Midbrain (tissue), 1 donor: Measurements from ENCODE around the gene NSD1.

Source experiments
- DNase-seq: peaks from one replicate; lab custom pipeline; 2025; lab: John Stamatoyannopoulos, UW

NSD1 gene

DNA sequence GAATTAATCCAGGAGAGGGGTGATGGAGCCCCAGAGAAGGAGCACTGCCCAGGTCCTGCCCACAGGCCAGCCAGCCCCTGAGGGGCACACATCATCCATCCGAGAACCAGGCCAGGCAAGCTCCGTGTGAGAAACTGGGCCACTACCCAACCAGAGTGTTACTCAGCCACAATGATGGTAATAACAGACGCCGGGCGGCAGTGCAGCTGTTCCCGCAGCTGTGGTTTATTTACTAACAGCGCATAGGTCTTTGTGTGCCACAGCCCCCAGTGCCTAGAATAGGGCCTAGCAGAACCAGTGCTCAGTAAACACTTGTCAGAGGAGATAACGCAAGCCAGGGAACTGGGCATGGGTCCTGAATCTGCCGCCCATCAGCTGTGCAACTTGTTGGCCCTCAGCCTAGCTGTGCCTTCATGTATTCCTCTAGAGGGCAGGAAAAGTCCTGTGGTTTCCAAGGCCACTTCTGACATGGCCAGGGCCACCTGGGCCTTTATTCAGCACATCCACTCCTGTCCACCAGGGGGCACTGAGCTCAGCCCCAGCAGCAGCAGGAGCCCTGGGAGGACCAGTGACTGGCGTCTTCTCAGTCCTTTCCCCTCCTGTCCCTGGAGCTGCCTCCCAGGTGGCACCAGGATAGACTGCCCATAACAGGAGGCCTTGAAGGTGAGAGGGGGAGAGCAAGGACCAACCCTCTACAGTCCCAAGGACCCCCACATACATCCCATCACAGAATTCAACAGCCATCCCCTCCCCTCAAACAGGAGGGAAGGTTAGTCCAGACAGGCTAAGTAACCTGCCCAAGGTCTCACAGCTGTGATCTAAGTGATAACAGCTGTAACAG, 176.0 kb downstream of the NSD1 start:
- peak; percentile 3 for DNase-seq

DNA sequence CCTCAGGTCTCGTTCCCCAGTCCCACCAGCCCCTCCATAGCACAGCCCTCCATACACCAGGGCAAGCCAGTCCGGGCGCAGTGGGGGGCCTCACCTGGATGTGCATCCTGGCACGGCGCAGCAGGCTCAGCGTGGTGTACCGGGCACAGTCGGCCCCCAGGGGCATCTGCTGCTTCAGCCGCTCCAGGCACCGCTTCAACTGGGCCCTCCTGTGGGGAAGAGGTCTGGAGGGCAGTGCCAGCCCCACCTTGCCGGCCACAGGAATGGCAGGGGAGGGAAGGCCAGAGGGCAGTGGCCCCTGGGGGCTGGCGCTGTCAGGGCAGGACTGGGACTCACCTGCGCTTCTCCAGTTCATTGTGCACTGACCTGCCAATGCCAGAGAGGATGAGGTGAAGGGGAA, 176.8 kb downstream of the NSD1 start:
- DNase-seq: no peak

DNA sequence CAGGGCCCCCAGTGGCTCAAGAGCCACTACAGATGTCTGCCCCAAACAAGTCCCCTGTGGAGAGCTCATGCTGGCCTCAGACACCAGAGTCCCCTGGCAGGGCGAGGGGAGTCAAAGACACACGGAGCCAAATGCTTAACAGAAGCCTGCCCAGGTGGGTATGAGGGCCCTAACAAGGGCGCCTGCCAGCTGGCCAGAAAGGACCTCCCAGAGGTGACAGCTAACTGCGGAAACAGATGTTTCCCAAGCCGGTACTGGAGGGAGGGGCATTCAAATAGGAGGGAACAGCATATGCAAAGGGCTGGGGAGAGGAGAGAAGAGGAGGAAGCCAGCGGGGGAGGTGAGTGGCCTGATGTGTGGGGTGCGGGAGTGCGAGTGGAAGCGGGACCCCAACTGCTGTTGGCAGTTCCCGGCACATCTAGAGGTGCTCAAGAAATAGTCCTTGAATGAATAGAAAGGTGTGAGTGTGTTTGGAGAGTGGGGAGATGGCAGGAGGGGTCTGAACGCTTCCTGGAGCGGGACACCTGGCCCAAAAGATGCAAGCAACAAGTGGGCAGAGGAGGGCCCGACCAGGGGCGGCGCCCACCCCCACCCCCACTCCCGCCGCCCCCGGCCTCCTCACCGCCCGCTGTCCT, 177.3 kb downstream of the NSD1 start:
- DNase-seq: no peak

DNA sequence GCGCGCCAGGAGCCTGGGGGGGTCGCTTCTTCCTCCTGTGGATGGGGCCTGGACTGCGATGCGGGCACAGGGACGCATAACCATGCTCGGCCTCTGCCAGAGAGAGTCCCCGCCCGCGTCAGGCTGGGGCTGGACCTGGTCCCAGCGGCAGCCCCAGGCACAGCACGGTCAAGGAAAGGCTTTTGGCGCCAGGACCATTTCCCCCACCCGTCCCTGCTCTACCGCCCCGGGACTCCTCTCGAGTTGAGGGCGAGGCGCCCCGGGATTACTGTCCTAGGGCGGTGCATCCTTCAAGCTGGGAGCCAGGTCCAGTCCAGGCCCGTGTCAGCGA, 177.8 kb downstream of the NSD1 start:
- no peak for DNase-seq

DNA sequence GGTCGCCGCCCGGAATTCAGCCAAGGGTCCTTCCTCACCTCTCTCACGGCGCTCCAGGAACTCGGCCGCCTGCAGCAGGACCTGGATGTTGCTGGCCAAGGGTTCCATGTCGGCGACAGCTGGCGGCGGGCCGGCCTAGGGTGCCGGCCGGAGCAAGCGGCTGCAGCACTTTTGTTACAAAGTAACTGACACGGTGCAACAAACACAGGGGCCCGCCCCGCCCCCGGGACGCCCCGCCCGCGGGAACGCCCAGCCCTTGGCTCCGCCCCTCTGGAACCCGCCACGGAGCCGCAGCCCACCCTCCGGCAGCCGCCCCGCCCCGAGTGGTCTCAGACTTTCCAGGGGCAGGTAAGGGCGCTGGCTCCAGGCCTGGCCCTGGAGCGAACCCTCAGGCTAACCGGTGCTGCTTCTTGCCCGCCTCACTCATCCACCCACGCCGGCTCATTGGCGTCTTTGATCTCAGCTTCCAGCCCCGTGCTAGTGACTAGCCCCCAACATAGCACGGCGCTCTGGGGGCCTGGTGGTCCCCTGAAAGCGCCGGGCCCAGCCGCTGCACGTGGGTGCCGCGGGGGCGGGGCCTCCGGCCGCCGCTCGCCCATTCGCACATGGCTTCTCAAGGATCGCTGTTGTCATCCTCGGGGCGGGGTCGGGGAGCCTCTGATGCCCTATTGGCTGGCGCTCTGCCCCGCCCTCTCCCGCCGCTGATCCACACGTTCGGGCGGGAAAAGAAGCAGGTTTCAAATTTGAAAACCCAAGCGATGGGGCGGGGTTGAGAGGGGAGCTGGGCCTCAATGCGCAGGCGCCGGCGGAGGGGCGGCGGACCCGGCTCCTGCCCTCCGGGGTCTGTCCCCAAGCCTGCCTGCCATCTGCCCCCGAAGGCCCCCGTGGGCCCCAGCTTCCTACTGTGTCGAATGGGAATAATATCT, 178.4 kb downstream of the NSD1 start, which contains the start of gene MXD3:
Gene MXD3 (minus strand): TSS at position 176 of the 926 bp plus-strand sequence. CDS start 68 bp downstream, at position 108.
- DNase-seq: peak; percentile 92

DNA sequence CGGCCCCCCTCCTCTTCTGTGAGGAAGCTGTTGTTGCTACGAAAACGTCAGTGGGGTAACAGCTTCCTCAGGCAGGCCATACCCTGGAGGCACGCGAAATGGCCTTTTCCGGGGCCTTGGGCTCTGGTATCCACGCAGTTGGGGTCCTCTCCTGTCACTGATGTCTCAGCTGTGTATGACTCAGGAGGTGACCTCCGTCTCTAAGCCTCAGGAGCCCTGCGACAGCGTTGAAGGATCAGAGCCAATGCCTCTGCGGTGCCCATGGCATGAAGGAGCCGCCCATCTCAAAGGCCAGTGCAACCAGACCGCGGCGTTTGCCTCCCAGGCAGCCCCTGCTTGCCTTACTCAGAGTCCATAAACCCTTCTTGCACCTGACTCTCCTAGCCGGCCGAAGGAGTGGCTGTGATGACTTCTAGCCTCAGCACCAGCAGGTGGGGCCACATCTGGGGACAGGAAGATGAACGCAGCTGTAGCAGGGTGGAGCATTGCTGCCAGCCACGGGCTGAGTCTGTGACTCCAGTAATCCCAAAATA, 179.1 kb downstream of the NSD1 start:
- DNase-seq: no peak

DNA sequence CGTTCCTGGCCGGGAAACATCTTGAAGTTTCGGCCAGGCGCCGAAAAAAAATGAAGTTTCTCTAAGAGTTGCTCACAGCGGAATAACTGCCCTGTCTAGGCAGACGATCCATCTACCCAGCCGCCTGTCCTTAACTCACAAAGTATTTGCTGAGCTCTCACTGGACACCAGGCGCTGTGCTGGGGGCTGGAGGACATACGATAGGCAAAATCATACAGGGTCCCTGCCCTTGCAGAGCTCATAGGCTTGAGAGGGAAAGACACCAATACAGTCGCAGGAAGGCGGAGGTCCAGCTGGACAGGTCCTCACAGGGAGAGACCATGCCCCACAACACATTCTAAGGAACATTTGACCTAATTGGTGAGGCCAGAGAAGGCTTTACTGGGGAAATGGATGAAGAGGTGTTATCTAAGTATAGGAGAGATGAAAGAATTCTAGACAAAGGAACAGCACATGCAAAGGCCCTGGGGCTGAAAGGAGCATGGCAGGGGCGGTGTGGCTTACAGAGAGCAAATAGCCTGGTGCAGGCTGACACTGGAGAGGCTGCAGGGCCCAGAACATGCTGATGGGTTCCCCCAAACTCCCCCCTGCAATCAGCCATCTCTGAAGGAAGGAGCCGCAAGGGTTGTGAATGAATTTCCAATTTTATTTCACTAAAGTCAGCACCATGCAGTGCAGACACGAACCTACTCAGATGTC, 180.1 kb downstream of the NSD1 start:
- DNase-seq: no peak

DNA sequence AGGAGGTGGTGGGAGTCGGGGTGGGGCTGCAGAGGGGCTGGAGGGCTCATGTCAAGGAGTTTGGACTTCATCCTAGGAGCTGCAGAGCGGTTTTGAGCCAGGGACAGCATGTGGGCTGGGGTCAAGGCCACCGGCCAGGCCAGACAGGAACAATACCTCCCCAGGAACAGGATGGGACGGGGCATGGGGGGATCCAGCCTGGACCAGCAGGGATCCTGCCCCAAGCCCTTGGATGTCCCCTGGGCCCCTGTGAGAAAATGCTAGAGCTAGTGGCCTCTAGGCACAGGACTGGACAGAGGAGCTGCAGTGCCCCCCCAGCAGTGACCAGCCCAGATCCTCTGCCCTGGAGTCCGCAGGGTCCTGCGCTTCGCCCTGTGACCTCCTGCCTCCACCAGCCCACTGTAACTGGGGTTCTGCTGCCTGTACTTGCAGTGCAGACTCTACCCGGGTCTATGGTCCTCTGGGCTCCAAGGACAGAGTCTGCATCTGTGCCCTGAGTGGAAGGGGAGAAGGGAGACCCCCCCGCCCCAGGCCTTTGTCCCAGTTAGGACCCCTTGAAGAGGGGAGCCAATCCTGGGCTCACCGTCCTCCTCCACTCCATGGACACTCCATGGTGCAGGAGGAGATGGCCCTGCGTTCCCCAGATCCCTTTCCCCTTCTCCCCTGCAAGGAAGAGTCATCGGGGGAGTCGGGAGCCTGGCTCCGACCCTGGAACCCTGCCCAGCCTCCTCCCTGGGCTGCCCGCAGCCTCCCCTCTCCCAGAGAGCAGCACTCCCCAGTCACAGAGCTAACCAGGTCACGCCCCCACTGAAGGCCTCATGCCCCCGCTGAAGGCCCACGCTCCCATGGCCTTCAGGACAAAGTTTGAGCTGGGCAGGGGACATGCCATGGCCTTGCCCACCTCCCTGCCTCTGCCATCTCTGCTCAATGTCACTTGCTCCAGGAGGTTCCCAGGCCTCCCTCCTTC, 181.1 kb downstream of the NSD1 start:
- DNase-seq: no peak

DNA sequence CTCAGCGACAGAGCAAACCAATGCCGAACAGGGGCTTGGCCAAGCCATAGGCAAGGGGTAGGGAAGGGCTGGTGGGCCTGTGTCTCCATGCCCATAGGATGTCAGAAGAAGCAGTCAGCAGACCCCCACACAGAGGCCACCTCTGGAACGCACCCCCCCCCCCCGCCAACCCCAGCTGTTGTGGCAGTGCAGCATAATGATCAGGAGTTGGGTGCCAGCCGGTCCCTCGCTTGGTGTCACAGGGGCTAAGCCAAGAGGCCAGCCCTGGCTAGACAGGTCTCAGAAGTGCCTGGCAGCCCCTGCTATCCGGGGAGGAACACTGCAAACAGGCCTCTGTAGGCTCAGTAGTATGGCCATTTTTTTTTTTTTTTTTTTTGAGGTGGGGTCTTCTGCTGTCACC, 181.8 kb downstream of the NSD1 start:
- no peak for DNase-seq

DNA sequence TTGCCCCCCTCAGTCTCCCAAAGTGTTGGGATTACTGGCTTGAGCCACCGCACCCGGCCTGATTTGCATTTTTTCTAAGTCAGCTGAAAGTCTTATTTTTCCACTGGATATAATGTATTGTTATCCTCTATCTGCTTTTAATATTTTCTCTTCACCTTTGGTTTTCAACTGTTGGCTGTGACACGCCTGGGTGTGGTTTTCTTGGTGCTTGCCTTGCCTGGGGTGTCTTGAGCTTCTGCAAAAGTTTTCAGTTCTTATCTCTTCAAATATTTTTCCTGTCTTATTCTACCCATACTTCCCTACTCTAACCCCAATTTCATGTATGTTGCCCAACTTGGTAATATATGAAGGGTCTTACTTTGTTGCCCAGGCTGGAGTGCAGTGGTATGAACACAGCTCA, 182.4 kb downstream of the NSD1 start:
- DNase-seq: no peak

DNA sequence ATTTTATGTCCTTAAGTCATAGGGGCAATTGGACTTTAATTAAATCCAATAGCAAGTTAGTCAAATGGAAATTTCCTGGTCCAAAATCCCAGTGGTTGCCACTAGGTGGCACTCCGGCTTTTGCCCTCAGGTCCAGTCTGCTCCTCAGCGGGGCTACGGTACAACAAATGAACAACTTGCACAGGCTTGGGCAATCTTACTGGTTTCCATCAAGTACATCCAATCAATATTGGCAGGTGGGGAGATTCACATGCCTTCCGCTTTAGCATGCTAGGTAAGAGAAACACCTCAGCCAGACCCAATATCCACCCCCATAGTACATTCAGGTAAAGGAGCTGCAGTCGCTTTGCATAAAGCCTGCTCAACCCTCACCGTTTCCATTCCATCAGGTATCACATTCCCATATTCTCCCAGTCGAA, 184.4 kb downstream of the NSD1 start:
- peak; percentile 71 for DNase-seq

DNA sequence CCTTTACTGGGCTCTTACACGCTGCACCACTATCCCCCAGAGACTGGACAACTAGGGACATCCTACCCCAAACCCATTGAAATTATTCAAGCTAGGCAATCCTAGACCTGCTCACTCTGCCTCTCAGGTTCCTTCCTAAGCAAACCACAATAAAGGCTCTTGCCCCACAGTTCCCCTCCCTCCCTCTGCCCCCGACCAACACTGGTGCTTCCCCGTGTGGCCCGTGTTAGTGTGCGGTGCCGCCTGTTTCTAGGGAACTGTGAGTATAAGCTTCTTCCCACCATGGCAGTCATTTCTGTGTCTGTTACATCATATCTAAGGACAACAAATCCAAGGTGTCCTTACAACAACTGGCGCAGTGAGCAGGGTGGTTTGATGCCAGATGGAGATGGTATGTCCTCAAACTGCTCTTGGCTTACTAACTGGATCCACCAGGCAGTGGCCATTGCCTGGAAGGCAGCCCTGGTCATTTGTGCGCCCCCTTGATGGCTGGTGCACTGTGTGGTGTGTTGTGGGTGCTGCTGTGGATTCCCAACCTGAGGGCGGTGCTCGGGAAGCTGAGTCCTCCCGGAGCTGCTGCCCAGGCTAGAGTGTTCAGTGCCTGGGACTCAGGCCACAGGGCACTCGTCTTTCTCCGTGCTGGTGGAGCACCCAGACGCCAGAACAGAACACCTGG, 186.5 kb downstream of the NSD1 start:
- DNase-seq: no peak

DNA sequence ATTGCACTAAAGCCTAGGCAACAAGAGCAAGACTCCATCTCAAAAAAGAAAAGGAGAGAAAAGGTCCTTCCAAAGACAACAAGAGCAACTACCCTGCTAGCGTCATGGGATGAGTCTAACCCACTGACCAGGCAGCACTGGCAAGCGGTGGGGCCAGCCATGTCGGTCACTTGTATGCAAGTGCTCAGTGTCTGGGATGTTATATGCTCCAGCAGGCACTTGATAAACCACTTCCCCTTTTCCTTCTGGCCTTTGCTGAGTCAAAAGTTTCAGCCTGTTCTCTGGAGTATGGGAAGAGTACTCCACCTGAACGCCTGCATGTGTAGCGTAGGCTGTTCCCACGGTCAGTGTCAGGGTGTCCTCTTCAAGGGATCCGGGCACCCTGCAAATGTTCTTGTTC, 187.3 kb downstream of the NSD1 start:
- DNase-seq: peak; percentile 18

DNA sequence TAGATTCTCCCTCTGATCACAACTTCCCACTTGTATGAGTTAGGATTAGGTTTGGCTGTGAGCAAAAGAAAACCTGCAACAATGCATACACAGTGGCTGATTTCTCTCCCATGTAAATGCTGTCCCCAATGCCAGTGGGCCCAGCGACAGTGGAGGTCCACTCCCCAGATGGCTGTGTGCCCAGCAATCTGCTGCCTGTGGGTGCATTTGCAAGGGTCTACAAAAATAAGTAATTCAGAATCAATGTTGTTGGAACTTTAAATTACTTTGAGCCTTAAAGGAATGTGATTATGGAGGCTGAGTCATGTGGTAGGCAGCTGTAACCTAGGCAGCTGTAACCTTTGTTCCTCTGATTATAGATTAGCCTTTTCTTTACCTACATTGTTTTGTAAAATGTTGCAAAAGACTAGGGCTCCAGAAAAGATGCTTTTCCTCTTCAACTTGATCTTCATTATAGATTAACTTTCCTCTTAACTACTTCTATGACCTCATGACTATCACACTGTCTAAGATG, 192.4 kb downstream of the NSD1 start:
- DNase-seq: no peak

DNA sequence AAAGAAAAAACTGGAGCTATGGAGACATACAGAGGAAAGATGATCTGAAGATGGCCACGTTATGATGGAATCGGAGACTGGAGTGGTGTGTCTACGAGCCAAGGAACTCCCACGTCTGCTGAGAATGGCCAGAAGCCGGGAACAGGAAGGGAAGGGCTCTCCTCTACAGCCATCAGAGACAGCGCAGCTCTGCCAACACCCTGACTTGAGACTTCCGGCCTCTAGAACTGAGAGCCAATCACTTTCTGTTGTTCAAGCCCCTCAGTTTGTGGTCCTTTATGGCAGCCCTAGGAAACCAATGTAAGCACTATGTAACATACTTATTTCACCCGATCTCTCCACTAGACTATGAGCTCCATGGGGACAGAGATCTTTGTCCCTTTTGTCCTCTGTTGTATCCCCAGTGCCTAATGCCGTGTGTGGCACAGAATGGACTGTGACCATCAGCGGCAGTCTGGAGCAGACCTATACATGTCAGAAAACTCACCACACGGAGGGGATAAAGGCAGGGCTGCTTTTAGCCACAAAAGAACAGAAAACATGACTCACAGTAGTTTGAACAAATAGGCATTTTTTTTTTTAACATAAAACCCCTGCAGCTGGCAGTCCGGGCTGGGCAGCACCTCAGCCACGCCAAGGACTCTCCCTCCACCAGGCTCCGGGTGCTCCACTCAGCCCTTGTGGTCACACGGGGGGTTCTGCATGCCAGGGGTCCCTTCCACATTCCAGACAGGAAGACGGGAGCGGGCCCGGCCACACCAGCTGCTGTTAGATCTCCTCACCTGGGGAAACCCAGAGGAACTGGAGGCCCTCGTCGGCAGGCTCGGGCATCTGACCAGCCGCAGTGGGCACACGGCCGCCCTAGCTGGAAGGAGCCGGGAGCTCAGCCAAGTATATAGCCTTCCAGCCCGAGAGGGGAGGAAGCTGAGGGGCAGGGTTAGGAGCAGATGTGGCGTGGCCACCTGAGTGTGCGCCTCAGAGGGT, 194.3 kb downstream of the NSD1 start:
- DNase-seq: no peak

DNA sequence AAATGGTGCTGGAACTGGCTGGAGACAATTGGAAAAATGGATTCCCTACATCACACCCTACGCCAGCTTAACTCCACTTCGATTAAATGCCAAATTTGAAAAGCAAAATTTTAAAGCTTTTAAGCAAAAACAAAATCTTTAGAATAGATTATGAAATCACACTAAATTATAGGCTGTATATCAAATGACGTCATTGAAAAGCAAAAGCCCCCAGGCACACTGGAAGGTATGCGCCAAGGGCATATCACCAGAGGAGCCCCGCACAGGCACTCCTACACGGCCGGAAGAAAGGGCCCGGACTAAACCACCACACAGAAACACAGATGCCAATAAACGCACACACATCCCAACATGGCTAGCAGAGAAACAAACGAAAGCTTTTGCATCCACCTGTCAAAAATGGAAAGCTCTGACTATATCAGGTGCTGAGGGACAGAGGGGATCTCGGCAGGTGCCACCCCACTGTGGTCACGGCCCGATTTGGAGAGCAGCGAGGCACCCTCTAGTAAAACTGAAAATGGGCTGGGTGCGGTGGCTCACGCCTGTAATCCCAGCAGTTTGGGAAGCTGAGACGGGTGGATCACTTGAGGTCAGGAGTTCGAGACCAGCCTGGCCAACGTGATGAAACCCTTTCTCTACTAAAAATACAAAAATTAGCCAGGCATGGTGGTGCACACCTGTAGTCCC, 195.1 kb downstream of the NSD1 start:
- no peak for DNase-seq

DNA sequence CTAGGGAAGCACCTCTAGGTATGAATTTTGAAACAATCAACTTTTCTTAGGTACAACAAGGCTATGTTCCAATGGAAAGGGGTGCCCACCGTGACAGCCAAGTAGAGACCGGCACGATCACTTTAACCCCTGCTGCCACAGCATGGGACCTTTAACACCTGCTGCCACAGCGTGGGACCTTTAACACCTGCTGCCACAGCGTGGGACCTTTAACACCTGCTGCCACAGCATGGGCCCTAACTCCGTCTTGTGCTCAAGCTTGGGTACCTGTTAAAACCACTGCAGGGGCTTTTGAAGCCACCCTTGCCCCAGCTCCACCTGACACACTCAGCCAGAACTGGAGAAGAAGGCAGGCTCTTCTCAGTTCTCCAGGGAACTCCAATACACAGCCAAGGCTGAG, 196.3 kb downstream of the NSD1 start:
- no peak for DNase-seq
